Gastroesophageal sphincter (tissue), 3 donors: ENCODE results near the gene SETD1A.

Experiments used
- EP300 ChIP-seq: sonication (generic); formaldehyde crosslinking; IDR thresholded peaks from one replicate; pipeline ENCODE4 v1.6.1; 2017; ENCODE audit warnings: antibody characterized with exemption, mild to moderate bottlenecking
- POLR2A ChIP-seq, 2 donors: fragments of 450-650 bp; IDR thresholded peaks; one replicate each; pipeline ENCODE4 v1.6.1; 2017; ENCODE audit warnings: antibody characterized with exemption in 2 of 2, mild to moderate bottlenecking in 2 of 2, moderate library complexity in 1 of 2
- POLR2AphosphoS5 ChIP-seq: sonication (generic); formaldehyde crosslinking; IDR thresholded peaks from one replicate; pipeline ENCODE4 v1.6.1; 2017; ENCODE audit warnings: antibody characterized with exemption
- TF ChIP-seq, protein P1 (sequence below), 4 experiments: fragments of 200-600 bp in 2 of 4; fragments of 450-650 bp in 2 of 4; sonication (generic) in 1 of 4; IDR thresholded peaks; one replicate each; pipeline ENCODE4 v1.5.1; 2017 to 2019; ENCODE audit warnings: antibody characterized with exemption in 4 of 4, mild to moderate bottlenecking in 2 of 4, moderate library complexity in 2 of 4

DNA sequence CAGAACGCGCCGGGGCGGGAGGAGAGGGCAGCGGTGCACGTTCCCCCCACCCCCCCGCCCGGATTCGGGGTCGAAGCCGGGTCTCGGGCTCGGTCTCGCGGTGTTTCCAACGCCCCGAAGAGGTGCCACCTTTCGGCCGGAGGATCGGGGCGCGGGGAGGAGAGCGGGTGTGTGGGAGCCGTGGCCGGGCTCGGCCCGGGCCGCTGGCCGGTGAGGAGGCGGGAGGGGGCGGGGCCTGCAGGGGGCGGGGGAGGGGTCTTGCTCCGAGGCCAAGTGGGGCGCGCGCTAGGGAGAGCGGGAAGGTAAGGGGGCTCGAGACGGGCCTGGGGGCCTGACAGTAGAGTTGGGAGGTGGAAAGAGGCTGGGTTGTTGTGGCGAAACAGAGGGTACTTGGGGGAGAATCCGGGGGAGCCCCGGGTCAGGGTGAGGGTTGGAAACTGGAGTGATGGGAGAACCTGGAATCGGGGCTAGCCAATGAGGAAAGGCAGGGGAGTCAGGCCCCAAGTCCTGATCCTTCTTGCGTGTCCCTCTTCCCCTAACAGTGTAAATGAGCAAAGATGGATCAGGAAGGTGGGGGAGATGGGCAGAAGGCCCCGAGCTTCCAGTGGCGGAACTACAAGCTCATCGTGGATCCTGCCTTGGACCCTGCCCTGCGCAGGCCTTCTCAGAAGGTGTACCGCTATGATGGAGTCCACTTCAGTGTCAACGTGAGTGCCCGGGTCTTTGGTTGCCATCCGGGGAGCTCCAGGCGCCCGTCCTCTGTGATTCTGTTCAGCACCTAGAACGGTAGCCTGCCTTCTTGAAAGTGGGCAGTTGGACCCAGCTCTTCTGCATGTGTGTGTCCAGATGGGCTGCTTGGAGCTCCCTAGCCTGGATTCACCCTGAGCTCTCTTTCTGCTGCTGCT lies 873 bp downstream of the SETD1A start:
- TF ChIP-seq POLR2A (IDR thresholded peaks at IDR 0.05) (no peak), EP300 (no peak), POLR2AphosphoS5 (no peak)
- TF ChIP-seq, protein P1, sequence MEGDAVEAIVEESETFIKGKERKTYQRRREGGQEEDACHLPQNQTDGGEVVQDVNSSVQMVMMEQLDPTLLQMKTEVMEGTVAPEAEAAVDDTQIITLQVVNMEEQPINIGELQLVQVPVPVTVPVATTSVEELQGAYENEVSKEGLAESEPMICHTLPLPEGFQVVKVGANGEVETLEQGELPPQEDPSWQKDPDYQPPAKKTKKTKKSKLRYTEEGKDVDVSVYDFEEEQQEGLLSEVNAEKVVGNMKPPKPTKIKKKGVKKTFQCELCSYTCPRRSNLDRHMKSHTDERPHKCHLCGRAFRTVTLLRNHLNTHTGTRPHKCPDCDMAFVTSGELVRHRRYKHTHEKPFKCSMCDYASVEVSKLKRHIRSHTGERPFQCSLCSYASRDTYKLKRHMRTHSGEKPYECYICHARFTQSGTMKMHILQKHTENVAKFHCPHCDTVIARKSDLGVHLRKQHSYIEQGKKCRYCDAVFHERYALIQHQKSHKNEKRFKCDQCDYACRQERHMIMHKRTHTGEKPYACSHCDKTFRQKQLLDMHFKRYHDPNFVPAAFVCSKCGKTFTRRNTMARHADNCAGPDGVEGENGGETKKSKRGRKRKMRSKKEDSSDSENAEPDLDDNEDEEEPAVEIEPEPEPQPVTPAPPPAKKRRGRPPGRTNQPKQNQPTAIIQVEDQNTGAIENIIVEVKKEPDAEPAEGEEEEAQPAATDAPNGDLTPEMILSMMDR (IDR thresholded peaks at IDR 0.05) = peak in 1 of 4 experiments; percentile 19
